VCaP (cell line): ENCODE data around the gene TOLLIP.
"Not testable (repeated sequence)": the region's sequence is repeated elsewhere in the genome, so short reads cannot be mapped to it uniquely, and the experiment has no call there.

ENCODE experiments used
- H3K27ac ChIP-seq: fragments of 450-650 bp; 2 replicates; pipeline ENCODE4 v1.5.1; 2017
- CTCF ChIP-seq: fragments of 450-650 bp; conservative IDR thresholded peaks from 2 replicates; pipeline ENCODE4 v1.5.1; 2017; ENCODE audit warnings: mild to moderate bottlenecking, moderate library complexity

TOLLIP gene

GRCh38 chr11:1352696-1353382 is 43.4 kb upstream of the TOLLIP start:
- no peak overlapping the region for H3K27ac ChIP-seq
- no peak for TF ChIP-seq CTCF

GRCh38 chr11:1351278-1351937 is 42.0 kb upstream of the TOLLIP start:
- TF ChIP-seq CTCF, result no peak

DNA sequence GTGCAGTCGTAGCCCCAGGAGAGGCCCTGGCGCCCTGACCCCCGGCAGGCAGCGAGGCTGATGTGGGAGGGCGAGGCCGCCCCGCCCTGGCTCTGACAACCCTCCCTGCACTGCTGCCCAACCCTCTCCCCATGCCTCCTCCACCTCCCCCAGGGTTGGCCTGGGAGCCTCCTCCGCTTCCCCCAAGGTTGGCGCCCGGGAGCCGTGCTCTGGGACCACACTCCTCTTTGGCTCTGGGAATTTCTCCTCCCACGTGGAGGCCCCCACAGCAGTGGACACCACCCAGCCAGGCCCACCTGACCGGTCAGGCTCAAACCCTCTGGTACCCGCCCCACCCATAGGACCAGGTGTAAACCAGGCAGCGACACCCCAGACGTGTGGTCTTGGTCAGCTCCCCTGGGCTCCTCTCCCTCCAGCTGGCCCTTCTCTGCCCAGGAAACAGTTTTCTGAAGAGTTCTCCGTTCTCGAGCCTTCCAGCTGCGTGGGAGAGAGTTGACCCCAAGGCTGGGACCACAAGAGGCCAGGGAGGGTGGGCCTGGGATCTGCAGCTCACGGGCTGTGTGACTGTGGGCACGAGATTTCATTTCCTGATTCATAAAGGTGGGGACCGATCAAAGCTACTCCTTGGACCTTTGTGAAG is 40.8 kb upstream of the TOLLIP start:
- TF ChIP-seq CTCF, result no peak
- H3K27ac ChIP-seq, result no peak overlapping the region

More at GRCh38 chr11:1351278-1351937, 42.0 kb upstream of the TOLLIP start:
- no peak overlapping the region for H3K27ac ChIP-seq

DNA sequence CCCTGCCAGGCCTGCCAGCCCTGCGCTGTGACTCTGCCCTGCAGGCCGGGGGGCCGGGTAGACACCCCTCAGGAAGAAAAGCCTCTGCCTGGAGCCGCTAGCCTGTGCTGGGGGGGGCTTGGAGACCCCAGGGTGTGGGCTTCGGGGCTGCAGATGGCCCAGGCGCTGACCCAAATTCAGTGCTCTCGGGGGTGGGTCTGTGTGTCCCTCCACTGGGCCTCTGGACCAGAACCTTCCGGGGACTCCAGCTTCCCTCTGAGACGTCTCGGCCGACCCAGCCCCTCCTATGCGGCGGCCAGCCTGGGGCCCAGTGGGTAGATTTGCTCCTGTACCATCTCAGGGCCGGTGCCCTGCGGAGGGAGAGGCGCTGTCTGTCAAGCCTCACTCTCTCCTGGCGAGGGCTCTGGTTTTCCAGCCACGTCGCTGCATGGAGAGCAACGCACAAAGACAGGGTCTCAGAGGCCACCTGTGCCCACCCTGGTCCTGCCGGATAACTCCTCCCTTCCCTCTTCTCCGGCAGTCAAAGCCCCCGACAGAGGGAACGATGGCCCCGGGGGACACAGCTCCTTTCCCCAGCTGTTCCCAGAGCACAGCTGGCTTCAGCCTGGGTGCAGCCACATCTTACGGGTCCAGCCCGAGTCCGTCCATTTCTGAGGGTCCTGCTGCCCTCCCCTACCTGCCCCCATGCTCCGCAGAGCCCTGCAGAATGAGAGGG is 40.1 kb upstream of the TOLLIP start:
- TF ChIP-seq CTCF, result no peak
- no peak overlapping the region for H3K27ac ChIP-seq

DNA sequence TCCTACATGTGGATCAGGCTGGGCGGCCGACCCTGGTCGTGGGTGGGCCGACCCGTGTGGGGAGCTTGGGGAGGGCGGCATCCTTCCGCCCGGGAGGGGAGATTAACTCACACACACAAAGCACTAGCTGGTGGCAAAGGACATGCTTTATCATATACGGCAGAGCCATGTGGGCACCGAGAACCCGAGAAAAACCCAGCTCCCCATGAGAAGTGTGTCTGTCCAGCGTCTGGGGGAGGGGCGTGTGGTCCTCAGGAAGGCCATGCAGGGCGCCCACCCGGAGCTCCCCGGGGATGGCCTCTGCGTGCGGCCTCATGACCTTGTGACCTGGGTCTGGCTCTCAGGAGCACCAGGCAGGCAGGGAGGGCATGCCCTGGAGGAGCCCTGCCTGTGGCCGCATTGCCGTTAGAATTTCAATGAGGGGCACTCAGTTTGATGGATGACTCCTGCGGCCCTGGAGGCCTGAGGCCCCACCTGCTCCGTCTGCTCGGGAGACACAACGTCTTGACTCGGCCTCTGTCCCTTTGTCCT is 39.4 kb upstream of the TOLLIP start:
- no peak for TF ChIP-seq CTCF
- no peak overlapping the region for H3K27ac ChIP-seq

- no peak overlapping the region for H3K27ac ChIP-seq
- no peak for TF ChIP-seq CTCF
Observed at GRCh38 chr11:1348146-1348795, 38.8 kb upstream of the TOLLIP start.

DNA sequence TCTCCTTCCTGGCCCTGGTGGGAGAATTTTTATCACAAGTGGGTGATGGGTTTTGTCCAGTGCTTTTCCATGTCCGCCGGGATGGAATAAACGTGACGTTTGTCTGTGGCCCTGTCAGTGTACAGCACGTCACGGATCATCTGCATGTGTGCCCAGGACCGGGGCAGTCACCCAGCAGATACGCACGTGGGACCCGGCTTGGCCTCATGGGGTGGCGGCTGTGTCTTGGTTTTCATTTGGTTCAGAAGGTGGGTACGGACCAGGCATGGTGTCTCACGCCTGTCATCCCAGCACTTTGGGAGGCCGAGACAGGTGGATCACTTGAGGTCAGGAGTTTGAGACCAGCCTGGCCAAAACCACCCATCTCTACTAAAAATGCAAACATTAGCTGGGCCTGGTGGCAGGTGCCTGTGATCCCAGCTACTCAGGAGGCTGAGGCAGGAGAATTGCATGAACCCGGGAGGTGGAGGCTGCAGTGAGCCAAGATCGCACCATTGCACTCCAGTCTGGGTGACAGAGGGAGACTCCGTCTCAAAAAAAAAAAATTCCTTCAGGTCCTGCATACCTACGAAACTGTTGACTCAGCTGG is 38.1 kb upstream of the TOLLIP start:
- not testable (repeated sequence) for H3K27ac ChIP-seq
